ENCODE results near the gene GRXCR1. TPM values are rescaled to one million over a fixed set of nuclear protein-coding genes. Genes with fewer than 3 reads are reported as not detected.

The GRXCR1 gene
- not detected for total RNA-seq (ENCODE audit: unreplicated experiment)
- long read RNA-seq = 0 reads

DNA sequence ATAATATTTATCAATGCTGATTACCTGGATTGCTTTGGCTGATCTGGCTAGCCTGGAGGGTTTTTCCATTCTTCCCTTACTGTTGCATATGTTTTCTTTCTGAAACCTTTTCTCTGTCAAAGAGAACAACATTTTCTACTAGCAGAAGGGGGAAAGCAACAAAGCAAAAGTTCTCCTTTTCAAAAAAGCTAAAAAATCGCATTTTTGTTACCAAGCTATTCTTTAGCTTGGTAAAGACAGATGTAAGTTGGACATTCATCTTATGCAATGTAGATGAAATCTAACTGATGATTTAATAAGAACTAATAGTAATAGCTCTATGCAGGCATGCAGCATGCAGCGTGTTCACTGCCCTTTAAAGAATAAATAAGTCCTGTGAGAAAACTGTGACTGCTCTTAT is at the start of gene GRXCR1:
Gene GRXCR1 (plus strand): TSS at position 301 of the 400 bp plus-strand sequence. CDS start 554 bp downstream, outside the sequence.
- no peak within 1 kb of the TSS for H3K27ac Mint-ChIP-seq (ENCODE audit: unreplicated experiment)
- H3K4me1 Mint-ChIP-seq (ENCODE audit: unreplicated experiment) = no peaks in the 10 kb centered on the region
- no peak for DNase-seq (ENCODE audit: low spot score)
- no peak within 1 kb of the TSS for H3K4me3 Mint-ChIP-seq (ENCODE audit: unreplicated experiment)
- TF ChIP-seq, protein P1, sequence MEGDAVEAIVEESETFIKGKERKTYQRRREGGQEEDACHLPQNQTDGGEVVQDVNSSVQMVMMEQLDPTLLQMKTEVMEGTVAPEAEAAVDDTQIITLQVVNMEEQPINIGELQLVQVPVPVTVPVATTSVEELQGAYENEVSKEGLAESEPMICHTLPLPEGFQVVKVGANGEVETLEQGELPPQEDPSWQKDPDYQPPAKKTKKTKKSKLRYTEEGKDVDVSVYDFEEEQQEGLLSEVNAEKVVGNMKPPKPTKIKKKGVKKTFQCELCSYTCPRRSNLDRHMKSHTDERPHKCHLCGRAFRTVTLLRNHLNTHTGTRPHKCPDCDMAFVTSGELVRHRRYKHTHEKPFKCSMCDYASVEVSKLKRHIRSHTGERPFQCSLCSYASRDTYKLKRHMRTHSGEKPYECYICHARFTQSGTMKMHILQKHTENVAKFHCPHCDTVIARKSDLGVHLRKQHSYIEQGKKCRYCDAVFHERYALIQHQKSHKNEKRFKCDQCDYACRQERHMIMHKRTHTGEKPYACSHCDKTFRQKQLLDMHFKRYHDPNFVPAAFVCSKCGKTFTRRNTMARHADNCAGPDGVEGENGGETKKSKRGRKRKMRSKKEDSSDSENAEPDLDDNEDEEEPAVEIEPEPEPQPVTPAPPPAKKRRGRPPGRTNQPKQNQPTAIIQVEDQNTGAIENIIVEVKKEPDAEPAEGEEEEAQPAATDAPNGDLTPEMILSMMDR (IDR thresholded peaks at IDR 0.05; ENCODE audit: unreplicated experiment) = no peak
- no peaks in the 10 kb centered on the region for H3K9me3 Mint-ChIP-seq (ENCODE audit: unreplicated experiment)
- H3K36me3 Mint-ChIP-seq (ENCODE audit: low read depth, unreplicated experiment) = no peaks in the 10 kb centered on the region
- no peaks in the 10 kb centered on the region for H3K27me3 Mint-ChIP-seq (ENCODE audit: unreplicated experiment)

DNA sequence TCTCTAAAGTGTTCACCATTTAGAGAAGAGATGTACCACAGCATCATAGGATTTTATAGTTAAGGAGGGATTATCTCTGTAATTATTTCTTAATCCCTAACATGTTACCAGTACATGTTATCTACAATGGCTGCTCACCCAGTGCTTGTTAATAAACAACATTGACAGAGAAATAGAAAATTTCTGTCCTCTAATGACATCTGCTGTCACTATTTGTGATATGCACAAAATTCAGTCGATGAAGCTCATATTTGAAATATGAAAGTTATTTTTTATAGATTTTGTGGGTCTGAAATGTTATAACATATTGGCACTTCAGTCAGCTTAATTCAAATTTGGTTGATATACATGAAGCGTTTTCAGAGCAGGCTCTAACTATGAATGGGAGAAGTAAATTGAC is 48.8 kb upstream of the GRXCR1 start:
- no peak for DNase-seq (ENCODE audit: low spot score)
- Mint-ChIP-seq H3K9me3 (ENCODE audit: unreplicated experiment) (no peaks in the 10 kb centered on the region), H3K4me3 (ENCODE audit: unreplicated experiment) (no peak overlapping the region), H3K36me3 (ENCODE audit: low read depth, unreplicated experiment) (no peaks in the 10 kb centered on the region), H3K4me1 (ENCODE audit: unreplicated experiment) (no peaks in the 10 kb centered on the region), H3K27ac (ENCODE audit: unreplicated experiment) (no peak overlapping the region), H3K27me3 (ENCODE audit: unreplicated experiment) (no peaks in the 10 kb centered on the region)
- TF ChIP-seq, protein P1 (IDR thresholded peaks at IDR 0.05; ENCODE audit: unreplicated experiment) = no peak

DNA sequence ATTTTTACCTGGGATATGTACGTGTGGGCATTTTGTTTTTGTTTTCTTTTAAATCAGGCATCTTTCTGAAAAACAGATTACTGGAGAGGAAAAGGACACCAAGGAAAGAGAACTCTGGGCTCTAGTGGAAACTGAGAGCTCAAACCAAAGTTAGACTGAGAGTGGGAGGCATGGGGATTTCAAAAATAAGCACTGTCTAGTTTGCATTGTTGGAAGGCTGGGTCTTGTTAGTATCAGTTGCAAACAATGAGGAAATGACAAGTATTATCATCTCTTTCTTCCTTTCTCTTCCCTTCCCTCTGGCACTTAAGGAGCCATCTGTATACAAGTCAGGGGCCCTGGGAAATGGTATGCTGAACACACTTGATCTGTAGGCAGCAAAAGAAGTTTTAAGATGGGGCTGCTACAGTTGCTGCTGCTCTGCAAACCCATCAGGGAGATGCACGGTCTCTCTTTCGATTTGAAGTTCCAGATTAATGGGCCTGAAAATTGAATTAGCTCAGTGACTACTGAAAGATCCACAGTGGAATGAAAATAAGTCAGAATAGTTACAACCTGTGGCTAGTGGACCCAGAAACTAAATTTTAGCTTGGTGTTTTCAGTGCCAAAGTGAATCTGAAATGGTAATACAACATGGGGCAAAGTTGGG is 48.0 kb upstream of the GRXCR1 start:
- Mint-ChIP-seq H3K27ac (ENCODE audit: unreplicated experiment) (no peak overlapping the region), H3K4me3 (ENCODE audit: unreplicated experiment) (no peak overlapping the region), H3K9me3 (ENCODE audit: unreplicated experiment) (no peaks in the 10 kb centered on the region), H3K27me3 (ENCODE audit: unreplicated experiment) (no peaks in the 10 kb centered on the region), H3K4me1 (ENCODE audit: unreplicated experiment) (no peaks in the 10 kb centered on the region), H3K36me3 (ENCODE audit: low read depth, unreplicated experiment) (no peaks in the 10 kb centered on the region)
- TF ChIP-seq, protein P1 (IDR thresholded peaks at IDR 0.05; ENCODE audit: unreplicated experiment) = no peak
- DNase-seq (ENCODE audit: low spot score) = no peak

DNA sequence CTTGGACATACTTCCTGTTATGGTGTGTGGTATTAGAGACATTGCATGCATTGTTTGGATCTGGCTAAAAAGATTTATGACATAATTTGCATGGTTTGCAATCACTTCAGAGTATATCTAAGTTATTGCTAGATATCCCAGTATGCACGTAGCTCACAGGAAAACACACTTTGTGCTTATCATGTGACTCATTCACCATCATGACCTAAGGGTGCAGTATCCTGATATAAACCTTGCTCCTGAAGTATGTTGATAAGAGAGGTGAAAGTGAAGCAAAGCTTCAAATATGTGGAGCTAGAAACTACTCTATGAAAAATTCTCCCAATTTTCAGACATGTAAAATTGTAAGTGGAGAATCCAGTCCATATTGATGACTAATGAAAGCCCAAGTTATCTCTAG is 46.9 kb upstream of the GRXCR1 start:
- H3K9me3 Mint-ChIP-seq (ENCODE audit: unreplicated experiment) = no peaks in the 10 kb centered on the region
- no peaks in the 10 kb centered on the region for H3K36me3 Mint-ChIP-seq (ENCODE audit: low read depth, unreplicated experiment)
- TF ChIP-seq, protein P1 (IDR thresholded peaks at IDR 0.05; ENCODE audit: unreplicated experiment) = no peak
- H3K4me1 Mint-ChIP-seq (ENCODE audit: unreplicated experiment) = no peaks in the 10 kb centered on the region
- H3K27me3 Mint-ChIP-seq (ENCODE audit: unreplicated experiment) = no peaks in the 10 kb centered on the region
- no peak for DNase-seq (ENCODE audit: low spot score)
- H3K27ac Mint-ChIP-seq (ENCODE audit: unreplicated experiment) = no peak overlapping the region
- no peak overlapping the region for H3K4me3 Mint-ChIP-seq (ENCODE audit: unreplicated experiment)

DNA sequence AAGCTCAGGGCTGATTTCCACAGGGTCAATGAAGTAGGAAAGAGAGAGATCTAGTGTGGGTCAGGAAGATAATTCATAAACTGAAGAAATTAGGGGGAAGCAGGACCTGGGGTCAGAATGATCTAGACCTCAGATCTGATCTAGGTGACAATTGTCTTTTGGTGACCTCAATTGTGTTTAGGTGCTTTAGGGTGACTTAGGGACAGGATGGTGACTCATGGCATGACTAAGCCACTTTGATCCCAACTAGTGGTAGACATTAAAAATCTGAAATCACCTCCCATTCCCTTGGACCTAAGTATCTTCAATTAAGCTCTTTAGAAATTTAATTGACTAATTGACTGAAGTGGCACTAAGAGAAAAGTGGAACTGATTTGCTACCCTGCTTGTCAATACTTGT is 36.7 kb upstream of the GRXCR1 start:
- DNase-seq (ENCODE audit: low spot score) = no peak
- Mint-ChIP-seq H3K27me3 (ENCODE audit: unreplicated experiment) (no peaks in the 10 kb centered on the region), H3K36me3 (ENCODE audit: low read depth, unreplicated experiment) (no peaks in the 10 kb centered on the region), H3K4me3 (ENCODE audit: unreplicated experiment) (no peak overlapping the region), H3K9me3 (ENCODE audit: unreplicated experiment) (no peaks in the 10 kb centered on the region), H3K4me1 (ENCODE audit: unreplicated experiment) (no peaks in the 10 kb centered on the region), H3K27ac (ENCODE audit: unreplicated experiment) (no peak overlapping the region)
- TF ChIP-seq, protein P1 (IDR thresholded peaks at IDR 0.05; ENCODE audit: unreplicated experiment) = no peak
